H9 (cell line): ENCODE measurements around the gene PTCHD1. TPM values are rescaled to one million over a fixed set of nuclear protein-coding genes. Genes with fewer than 3 reads are reported as not detected.

Source experiments
- DNase-seq: peaks from one replicate; pipeline ENCODE4 v3.0.0-alpha.2; 2017
- H2AFZ ChIP-seq: one replicate; pipeline ENCODE4 v1.6.1; 2013; ENCODE audit warnings: mild to moderate bottlenecking, low read length, control low read depth, moderate library complexity
- H2AK5ac ChIP-seq: 2 replicates; pipeline ENCODE4 v1.6.1; 2013; ENCODE audit warnings: low read length, control low read depth, mixed read lengths; ENCODE audit not compliant: insufficient read length
- H2BK120ac ChIP-seq: one replicate; pipeline ENCODE4 v1.6.1; 2013; ENCODE audit warnings: low read depth, mild to moderate bottlenecking, low read length, control low read depth, inconsistent platforms; ENCODE audit not compliant: poor library complexity, severe bottlenecking
- H2BK12ac ChIP-seq: 2 replicates; pipeline ENCODE4 v1.6.1; 2013; ENCODE audit warnings: low read length, control low read depth, mixed read lengths, low read depth; ENCODE audit not compliant: insufficient read length
- H2BK15ac ChIP-seq: 2 replicates; pipeline ENCODE4 v1.6.1; 2013; ENCODE audit warnings: low read depth, low read length, control low read depth
- H2BK20ac ChIP-seq: one replicate; pipeline ENCODE4 v1.6.1; 2013; ENCODE audit warnings: low read depth, mild to moderate bottlenecking, low read length, control low read depth, inconsistent platforms; ENCODE audit not compliant: poor library complexity, severe bottlenecking
- H2BK5ac ChIP-seq: 2 replicates; pipeline ENCODE4 v1.6.1; 2013; ENCODE audit warnings: low read length, control low read depth, mixed read lengths; ENCODE audit not compliant: insufficient read length
- H3K14ac ChIP-seq: 2 replicates; pipeline ENCODE4 v1.6.1; 2013; ENCODE audit warnings: low read length, control low read depth; ENCODE audit not compliant: insufficient read depth
- H3K18ac ChIP-seq: 2 replicates; pipeline ENCODE4 v1.6.1; 2013; ENCODE audit warnings: low read depth, mild to moderate bottlenecking, mixed read lengths, low read length, control low read depth; ENCODE audit not compliant: insufficient read length
- H3K23ac ChIP-seq: 2 replicates; pipeline ENCODE4 v1.6.1; 2013; ENCODE audit warnings: low read length, control low read depth, mixed read lengths, low read depth; ENCODE audit not compliant: insufficient read length
- H3K23me2 ChIP-seq: 2 replicates; pipeline ENCODE4 v1.6.1; 2013; ENCODE audit warnings: low read depth, mild to moderate bottlenecking, mixed read lengths, low read length, control low read depth; ENCODE audit not compliant: insufficient read length, poor library complexity, severe bottlenecking
- H3K27ac ChIP-seq: 2 replicates; pipeline ENCODE4 v1.5.1; 2013; ENCODE audit warnings: low read length, control low read depth, mixed read lengths, low read depth; ENCODE audit not compliant: insufficient read length
- H3K27me3 ChIP-seq: 2 replicates; pipeline ENCODE4 v1.6.1; 2013; ENCODE audit warnings: low read length, control low read depth, inconsistent platforms; ENCODE audit not compliant: insufficient read depth
- H3K4ac ChIP-seq: 2 replicates; pipeline ENCODE4 v1.6.1; 2013; ENCODE audit warnings: low read depth, mild to moderate bottlenecking, control low read depth, inconsistent platforms, low read length, moderate library complexity
- H3K4me1 ChIP-seq: 2 replicates; pipeline ENCODE4 v1.6.1; 2013; ENCODE audit warnings: low read length, control low read depth, inconsistent platforms; ENCODE audit not compliant: insufficient read depth
- H3K4me2 ChIP-seq: 2 replicates; pipeline ENCODE4 v1.6.1; 2013; ENCODE audit warnings: low read length, control low read depth, mixed read lengths; ENCODE audit not compliant: insufficient read length, insufficient read depth
- H3K56ac ChIP-seq: 2 replicates; pipeline ENCODE4 v1.6.1; 2013; ENCODE audit warnings: low read depth, mild to moderate bottlenecking, mixed read lengths, low read length, control low read depth; ENCODE audit not compliant: insufficient read length
- H3K79me1 ChIP-seq: 2 replicates; pipeline ENCODE4 v1.6.1; 2013; ENCODE audit warnings: low read depth, mild to moderate bottlenecking, moderate library complexity, low read length, control low read depth, inconsistent platforms; ENCODE audit not compliant: insufficient read depth, poor library complexity, severe bottlenecking
- H3K79me2 ChIP-seq: 2 replicates; pipeline ENCODE4 v1.6.1; 2013; ENCODE audit warnings: low read length, control low read depth, inconsistent platforms; ENCODE audit not compliant: insufficient read depth
- H3K9ac ChIP-seq: 2 replicates; pipeline ENCODE4 v1.6.1; 2013; ENCODE audit warnings: low read length, control low read depth, mixed read lengths; ENCODE audit not compliant: insufficient read length; ENCODE audit errors: extremely low read depth
- H3K9me3 ChIP-seq: one replicate; pipeline ENCODE4 v1.6.1; 2013; ENCODE audit warnings: low read depth, low read length, inconsistent platforms; ENCODE audit not compliant: control insufficient read depth
- H3T11ph ChIP-seq: one replicate; pipeline ENCODE4 v1.6.1; 2013; ENCODE audit warnings: mild to moderate bottlenecking, low read length, control low read depth, inconsistent platforms
- H4K20me1 ChIP-seq: one replicate; pipeline ENCODE4 v1.6.1; 2013; ENCODE audit not compliant: control insufficient read depth, insufficient read length, insufficient read depth
- H4K5ac ChIP-seq: 2 replicates; pipeline ENCODE4 v1.6.1; 2013; ENCODE audit warnings: low read depth, mild to moderate bottlenecking, mixed read lengths, low read length, control low read depth; ENCODE audit not compliant: insufficient read length
- H4K8ac ChIP-seq: replicated peaks from 2 replicates; pipeline ENCODE4 v1.6.1; 2013; ENCODE audit warnings: low read length, control low read depth, mixed read lengths, low read depth; ENCODE audit not compliant: insufficient read length
- H4K91ac ChIP-seq: 2 replicates; pipeline ENCODE4 v1.6.1; 2013; ENCODE audit warnings: low read depth, mild to moderate bottlenecking, moderate library complexity, mixed read lengths, low read length, control low read depth; ENCODE audit not compliant: insufficient read length
- H3K27ac Mint-ChIP-seq, 3 experiments: 2 replicates in 2 of 3; 3 replicates in 1 of 3; pipeline ENCODE4 v1.8.0; 2020 to 2021; ENCODE audit warnings: mixed read lengths in 3 of 3, mild to moderate bottlenecking in 1 of 3, moderate library complexity in 1 of 3
- H3K27me3 Mint-ChIP-seq: 2 replicates; pipeline ENCODE4 v1.8.0; 2021; ENCODE audit warnings: low read depth, mild to moderate bottlenecking, moderate library complexity, mixed read lengths
- H3K36me3 Mint-ChIP-seq, 3 experiments: 2 replicates in 2 of 3; 3 replicates in 1 of 3; pipeline ENCODE4 v1.8.0; 2020 to 2021; ENCODE audit warnings: low read depth in 3 of 3, mixed read lengths in 3 of 3; ENCODE audit not compliant: insufficient read depth in 1 of 3
- H3K4me1 Mint-ChIP-seq, 2 experiments: 2 replicates each; pipeline ENCODE4 v1.8.0; 2020; ENCODE audit warnings: mixed read lengths in 2 of 2
- H3K4me3 Mint-ChIP-seq, 2 experiments: 2 replicates in 1 of 2; 3 replicates in 1 of 2; pipeline ENCODE4 v1.8.0; 2020 to 2021; ENCODE audit warnings: mild to moderate bottlenecking in 2 of 2, mixed read lengths in 2 of 2, moderate library complexity in 1 of 2
- H3K9me3 Mint-ChIP-seq, 2 experiments: 2 replicates in 1 of 2; 3 replicates in 1 of 2; pipeline ENCODE4 v1.8.0; 2020; ENCODE audit warnings: mild to moderate bottlenecking in 2 of 2, mixed read lengths in 2 of 2, moderate library complexity in 1 of 2
- CTCF ChIP-seq: fragments of 200-600 bp; sonication (generic); conservative IDR thresholded peaks from 3 replicates; pipeline ENCODE4 v1.8.0; 2021; ENCODE audit warnings: antibody characterized with exemption, mild to moderate bottlenecking
- WGBS: extraction: QIAGEN DNeasy Blood & Tissue Kit; methylation state at CpG from one replicate; pipeline ENCODE4 v1.1.7; 2013; ENCODE audit warnings: missing lambda C conversion rate, low lambda C conversion rate, mixed read lengths; ENCODE audit not compliant: insufficient read length; ENCODE audit errors: extremely low coverage; 5-methylcytosine and 5-hydroxymethylcytosine counted together
- total RNA-seq: library from RNA; stranded (reverse); gene quantifications from 2 replicates; pipeline ENCODE4 v1.2.1, GENCODE V29; 2021

Gene PTCHD1
- total RNA-seq, 1 experiment from 2014 or later, result 1.4 TPM

DNA sequence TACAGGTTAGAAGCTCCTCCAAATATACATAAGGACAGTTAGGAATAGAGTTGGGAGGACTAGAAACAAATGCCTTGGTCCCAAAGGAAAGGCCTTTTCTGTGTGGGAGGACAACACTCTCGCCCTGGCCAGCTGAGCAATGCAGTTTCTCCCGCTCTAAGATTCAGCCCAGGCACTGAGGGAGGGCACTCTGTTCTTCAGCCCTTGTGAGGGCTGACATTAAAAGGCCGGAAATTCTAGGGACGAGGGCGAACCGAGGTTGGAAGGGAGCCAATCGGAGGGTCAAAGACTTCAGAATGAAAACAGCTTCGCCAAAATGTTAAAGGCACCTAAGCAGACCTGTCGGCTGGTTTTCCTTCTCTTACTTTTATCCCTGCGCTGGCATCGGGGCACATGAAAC is 2.9 kb upstream of the PTCHD1 start:
- Histone ChIP-seq H3K23ac (no peak overlapping the region), H2BK5ac (no peak overlapping the region), H4K20me1 (no peaks in the 10 kb centered on the region), H4K8ac (no peak overlapping the region), H2BK12ac (no peak overlapping the region), H3K9me3 (no peaks in the 10 kb centered on the region), H3K4me1 (no peaks in the 10 kb centered on the region; the same call in 1 of the 2 replicates), H3K56ac (no peak overlapping the region), H3K4me2 (peak overlapping the region; percentile 98), H2AK5ac (no peak overlapping the region), H3K79me1 (no peaks in the 10 kb centered on the region), H3K27ac (no peak overlapping the region), H4K5ac (no peak overlapping the region), H3K79me2 (no peaks in the 10 kb centered on the region), H2BK20ac (no peak overlapping the region), H3T11ph (no peak overlapping the region), H3K27me3 (peaks cover 7% of the 10 kb centered on the region; the same call in 1 of the 2 replicates), H3K18ac (no peak overlapping the region), H2BK15ac (no peak overlapping the region), H4K91ac (no peak overlapping the region), H3K9ac (no peak overlapping the region), H2AFZ (no peak overlapping the region), H3K14ac (no peak overlapping the region), H2BK120ac (no peak overlapping the region), H3K23me2 (peaks cover 37% of the 10 kb centered on the region), H3K4ac (no peak overlapping the region)
- no peaks in the 10 kb centered on the region for H3K36me3 Mint-ChIP-seq
- peak overlapping the region; percentile 73 to 91 for H3K4me3 Mint-ChIP-seq
- DNase-seq, result peak; percentile 51
- H3K4me1 Mint-ChIP-seq, result peaks cover 27 to 28% of the 10 kb centered on the region in 2 experiments
- whole genome bisulfite sequencing, result no CpG with 5 or more reads among the region's 11 CpGs
- H3K9me3 Mint-ChIP-seq, result peaks cover 2 to 4% of the 10 kb centered on the region in 2 experiments; a peak in 2 of 5 replicates
- TF ChIP-seq CTCF, result no peak
- peaks cover 62% of the 10 kb centered on the region for H3K27me3 Mint-ChIP-seq
- no peak overlapping the region for H3K27ac Mint-ChIP-seq
